ENCODE data around the gene USB1.

The USB1 gene

DNA sequence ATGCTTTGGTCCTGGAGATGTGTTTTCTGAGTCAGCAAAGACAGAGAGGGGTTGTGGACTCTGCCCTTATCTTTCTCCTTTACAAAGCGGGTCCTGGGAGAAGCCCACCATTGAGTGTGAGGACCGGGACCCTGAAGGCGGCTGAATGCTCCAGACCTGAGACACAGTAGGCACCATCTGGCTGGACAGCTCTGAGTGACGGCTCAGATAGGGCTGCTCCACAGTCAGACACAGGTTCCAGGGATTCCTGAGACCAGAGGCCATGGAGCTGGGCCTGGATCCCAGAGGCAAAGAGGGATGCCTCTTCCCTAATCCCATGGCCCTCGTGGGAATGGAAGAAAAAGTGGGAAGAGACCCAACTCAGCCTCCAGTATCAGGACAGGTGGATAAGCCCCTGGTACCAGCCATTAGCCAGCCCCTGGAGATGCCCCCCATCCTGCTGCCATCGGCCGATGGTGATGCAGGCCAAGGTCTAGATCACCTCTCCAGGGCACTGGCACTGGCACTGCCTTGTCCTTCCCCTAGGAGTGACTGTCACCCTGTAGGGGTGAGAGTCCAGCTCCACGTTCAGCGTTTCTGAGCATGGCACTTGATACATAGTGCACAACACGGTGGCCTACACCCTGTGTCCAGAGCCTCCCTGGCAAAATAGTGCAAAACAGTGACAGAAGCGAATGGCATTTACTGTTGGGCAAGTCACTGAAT lies 29.1 kb downstream of the USB1 start:
- in situ Hi-C loops (cut with MboI; ENCODE audit: low sequenced_read_pairs) = no loop called here

DNA sequence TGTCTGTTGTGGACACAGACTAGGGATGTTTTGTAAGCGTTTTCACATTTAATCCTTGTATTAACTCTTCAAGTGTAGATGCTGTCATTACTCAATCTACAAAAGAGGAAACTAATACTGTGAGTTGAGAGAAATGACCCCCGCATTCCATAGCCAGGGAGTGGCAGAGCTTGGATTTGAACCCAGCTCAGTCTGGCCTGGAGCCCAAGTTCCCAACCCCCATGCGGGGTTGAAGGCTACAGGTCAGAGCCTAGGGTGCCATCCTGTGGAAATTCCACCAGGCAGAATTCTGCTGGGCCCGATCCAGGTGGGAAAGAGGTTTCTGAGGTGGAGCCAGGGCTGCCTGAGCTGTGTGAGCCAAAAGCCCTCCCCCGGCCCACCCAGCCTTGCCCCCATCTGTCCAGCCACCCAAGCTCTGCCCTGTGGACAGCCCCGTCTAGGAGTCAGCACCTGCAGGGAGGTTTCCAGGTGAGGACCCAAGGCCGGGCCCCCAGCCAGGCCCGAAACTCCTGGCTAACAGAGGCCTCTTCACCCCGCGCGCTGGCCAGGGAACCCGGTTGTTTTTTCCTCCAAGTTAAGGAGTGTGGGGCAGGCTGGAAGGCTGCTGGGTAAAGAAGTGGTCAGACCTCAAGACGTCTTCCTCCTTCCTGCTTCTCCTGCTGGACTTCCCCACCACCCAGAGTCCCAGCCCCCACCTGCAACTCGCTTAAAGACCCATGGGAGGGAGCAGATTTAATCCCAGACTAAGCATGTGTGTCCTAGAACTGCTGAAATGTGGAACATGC lies 30.0 kb downstream of the USB1 start:
- in situ Hi-C loops (cut with MboI; ENCODE audit: low sequenced_read_pairs) = no loop called here

DNA sequence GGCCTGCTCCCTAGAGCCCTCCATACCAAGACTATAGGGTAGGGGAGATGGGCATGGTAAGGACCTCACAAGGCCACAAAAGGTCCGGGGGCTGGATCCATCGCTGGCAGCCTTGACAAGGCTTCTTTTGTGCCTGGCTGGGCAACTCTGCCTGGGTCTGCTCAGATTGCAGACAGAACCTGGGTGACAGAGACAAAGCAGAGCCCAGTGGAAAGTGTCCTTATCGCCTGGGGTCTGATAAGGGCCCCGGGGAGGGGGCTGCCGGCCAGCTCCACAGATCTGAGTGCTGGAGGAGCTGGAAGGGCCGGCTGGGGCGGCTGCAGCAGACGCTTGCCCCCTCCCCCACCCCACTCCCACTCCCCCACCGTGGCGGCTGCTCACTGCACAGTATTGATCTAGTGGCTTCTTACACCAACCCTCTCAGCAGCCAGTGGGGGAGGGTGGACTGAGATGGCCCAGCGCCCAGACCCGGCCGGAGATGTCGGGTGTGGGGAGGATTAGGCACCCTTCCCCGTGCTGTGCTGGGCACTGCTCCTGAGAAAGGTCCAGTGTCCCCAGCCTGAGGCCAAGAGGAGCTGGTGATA lies 31.6 kb downstream of the USB1 start:
- in situ Hi-C loops (cut with MboI; ENCODE audit: low sequenced_read_pairs) = no loop called here

GRCh38 chr16:58034128-58034685 lies 33.0 kb downstream of the USB1 start:
- in situ Hi-C loops (cut with MboI; ENCODE audit: low sequenced_read_pairs) = no loop called here

DNA sequence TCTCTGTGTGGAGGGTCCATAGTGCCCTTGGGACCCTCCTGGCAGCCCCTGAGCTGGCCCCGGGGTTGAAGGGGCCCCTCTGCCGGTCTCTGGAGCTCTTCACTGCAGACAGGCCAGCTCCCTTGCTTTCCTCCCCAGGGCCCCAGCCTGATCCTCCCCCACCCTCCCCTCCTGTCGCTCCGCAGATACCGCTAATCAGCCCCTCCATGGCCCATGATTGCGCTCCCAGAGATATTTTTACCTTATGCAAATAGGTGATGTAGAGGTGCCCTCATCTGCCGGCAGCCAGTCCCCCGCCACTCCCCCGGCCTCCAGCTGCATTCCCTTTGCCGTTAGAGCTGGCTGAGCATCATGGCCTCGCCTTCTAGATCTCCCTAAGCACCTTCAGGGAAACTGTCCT lies 33.6 kb downstream of the USB1 start:
- in situ Hi-C loops (cut with MboI; ENCODE audit: low sequenced_read_pairs) = no loop called here

DNA sequence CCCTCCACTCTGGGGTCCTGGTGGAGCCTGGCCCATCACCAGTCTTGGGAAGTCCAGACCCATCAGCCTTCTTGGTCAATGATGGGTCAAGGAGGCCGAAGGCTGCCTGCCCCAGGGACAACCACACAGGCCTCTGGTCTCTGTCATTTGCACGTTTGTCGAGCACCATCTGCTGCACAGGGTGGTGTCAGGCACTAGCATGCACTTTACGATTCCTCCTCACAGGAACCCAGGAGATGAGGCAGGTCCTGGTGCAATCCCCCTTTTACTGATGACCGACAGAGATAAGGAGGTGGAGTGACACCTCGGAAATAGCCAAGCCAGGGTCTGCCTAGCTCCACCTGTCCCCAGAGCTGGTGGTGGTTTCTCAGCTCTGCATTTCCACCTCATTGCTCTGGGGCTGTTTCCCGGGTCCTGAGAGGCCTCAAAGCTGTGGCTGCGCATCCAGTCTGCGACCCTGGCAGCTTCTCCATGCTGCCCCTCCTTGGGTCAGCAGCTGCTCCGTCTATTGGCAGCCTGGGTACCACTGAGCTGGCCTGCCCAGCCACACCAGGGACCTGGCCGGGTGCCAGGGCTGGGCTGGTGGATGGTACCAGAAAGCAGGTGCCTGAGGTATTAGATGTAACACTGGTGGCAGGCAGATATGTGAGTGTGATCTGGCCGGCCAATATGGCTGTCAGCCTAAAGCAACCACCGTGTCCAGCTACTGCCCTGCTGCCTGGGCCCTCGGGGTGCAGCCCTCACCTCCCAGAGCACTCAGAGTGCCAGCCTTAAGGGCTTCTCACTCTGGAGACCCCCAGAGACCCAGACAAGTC lies 34.4 kb downstream of the USB1 start:
- in situ Hi-C loops (cut with MboI; ENCODE audit: low sequenced_read_pairs) = no loop called here

DNA sequence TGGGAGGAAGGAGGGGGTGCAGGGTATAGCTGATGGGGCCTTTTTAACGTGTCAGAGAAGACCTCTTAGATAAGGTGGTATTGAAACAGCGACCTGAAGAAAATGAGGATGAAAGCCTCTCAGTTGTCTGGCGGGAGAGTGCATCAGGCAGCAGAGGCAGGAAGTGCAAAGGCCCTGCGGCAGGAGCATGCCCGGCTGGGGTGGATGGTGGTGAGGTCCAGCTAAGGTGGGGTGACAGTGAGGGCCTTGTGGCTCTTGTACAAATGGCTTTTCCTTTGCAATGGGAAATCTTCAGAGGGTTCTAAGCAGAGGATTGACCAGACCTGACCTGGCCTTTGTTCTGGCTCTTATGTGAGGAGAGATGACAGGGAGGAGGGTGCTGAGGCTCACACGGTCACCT lies 35.7 kb downstream of the USB1 start:
- in situ Hi-C loops (cut with MboI; ENCODE audit: low sequenced_read_pairs) = no loop called here

DNA sequence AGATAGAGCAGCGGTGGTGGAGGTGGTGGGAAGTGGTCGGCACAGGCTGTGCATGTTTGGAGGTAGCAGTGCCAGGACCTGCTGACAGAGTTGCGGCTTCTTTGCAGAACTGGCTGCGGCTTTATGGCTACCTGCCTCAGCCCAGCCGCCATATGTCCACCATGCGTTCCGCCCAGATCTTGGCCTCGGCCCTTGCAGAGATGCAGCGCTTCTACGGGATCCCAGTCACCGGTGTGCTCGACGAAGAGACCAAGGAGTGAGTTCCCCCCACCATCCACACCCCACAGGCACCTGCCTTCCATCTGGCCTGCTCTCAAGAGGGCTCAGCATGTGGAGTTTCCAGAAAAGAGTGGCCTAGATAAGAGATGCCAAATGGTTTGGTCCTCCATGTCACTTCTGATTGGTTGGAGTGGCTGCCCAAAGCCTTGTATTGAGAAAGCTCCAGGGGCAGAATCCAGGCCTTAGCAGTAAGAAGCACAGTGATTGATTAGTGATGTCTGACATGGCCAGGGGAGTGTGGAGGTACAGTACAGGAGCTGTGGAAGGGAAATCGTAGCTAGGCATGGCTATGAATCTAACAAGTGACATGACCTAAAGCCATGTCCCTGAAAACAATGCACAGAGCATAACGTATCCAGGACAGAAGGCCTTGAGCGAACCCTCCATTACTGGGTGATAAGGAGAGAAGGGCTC lies 36.3 kb downstream of the USB1 start:
- in situ Hi-C loops (cut with MboI; ENCODE audit: low sequenced_read_pairs) = no loop called here

DNA sequence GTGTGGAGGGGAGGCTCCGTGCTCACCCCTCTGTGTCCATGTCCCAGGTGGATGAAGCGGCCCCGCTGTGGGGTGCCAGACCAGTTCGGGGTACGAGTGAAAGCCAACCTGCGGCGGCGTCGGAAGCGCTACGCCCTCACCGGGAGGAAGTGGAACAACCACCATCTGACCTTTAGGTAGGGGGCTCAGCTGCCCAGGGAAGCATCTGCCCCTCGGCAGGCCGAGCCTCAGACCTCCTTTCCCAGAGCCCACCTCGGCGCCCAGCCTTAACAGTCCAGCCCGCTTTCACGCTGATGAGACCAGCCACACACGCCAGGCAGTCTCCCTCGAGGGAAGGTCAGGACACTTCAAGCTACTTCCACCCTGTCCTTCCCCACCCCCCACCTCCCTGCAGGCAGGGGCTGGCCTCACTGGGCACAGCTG lies 37.0 kb downstream of the USB1 start:
- in situ Hi-C loops (cut with MboI; ENCODE audit: low sequenced_read_pairs) = no loop called here

DNA sequence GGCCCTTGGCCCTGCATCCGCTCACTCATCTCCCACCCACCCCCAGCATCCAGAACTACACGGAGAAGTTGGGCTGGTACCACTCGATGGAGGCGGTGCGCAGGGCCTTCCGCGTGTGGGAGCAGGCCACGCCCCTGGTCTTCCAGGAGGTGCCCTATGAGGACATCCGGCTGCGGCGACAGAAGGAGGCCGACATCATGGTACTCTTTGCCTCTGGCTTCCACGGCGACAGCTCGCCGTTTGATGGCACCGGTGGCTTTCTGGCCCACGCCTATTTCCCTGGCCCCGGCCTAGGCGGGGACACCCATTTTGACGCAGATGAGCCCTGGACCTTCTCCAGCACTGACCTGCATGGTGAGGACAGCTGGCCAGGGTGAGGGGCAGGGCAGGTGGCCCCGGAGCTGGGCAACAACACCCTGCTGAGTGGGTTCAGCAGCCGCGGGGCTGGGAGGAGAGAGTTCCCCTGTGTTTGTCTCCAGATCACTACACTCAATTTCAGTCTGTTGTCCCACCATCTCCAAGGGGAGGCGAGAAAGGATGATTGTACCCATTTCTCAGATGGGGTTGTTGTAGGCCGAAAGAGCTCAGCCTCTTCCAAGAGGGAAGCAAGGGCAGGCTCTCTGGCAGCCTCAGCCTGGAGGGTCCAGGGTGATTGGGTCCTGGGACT lies 38.8 kb downstream of the USB1 start:
- in situ Hi-C loops (cut with MboI; ENCODE audit: low sequenced_read_pairs) = no loop called here

- in situ Hi-C loops (cut with MboI; ENCODE audit: low sequenced_read_pairs) = no loop called here
These were observed 39.3 kb downstream of the USB1 start for GRCh38 chr16:58040496-58040846.

DNA sequence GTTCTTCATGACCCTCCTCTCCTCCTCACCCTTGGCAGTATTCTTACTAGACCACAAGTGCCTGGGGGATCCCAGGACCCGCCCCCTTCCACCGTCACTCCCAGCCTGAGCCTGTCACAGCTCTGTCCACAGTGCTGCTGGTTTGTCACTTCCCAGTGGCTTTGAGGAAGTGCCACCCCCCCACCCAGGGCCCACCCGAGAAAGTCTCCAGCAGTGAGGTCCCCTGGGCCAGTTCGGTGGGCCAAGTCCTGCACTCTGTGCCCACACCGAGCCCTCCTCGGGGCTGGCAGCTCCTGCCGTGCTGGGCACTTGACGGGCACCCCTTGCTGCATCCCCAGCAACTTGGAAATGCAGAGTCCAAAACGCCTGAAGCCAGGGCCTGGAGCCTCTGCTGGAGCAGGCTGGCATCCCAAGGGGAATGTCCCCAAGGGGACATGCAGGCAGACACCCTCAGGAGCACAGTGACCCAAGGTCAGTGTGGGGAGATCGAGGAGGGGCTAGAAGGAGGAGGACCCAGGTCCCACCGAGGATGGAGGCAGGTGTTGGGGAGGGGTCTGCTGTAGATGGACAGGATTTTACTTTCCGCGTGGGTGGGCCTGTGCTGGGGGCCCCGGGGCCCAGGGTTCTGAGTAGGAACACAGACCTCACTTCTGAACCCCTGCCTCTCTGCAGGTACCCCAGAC lies 39.9 kb downstream of the USB1 start:
- in situ Hi-C loops (cut with MboI; ENCODE audit: low sequenced_read_pairs) = no loop called here

GRCh38 chr16:58041628-58041955 lies 40.4 kb downstream of the USB1 start:
- in situ Hi-C loops (cut with MboI; ENCODE audit: low sequenced_read_pairs) = no loop called here

DNA sequence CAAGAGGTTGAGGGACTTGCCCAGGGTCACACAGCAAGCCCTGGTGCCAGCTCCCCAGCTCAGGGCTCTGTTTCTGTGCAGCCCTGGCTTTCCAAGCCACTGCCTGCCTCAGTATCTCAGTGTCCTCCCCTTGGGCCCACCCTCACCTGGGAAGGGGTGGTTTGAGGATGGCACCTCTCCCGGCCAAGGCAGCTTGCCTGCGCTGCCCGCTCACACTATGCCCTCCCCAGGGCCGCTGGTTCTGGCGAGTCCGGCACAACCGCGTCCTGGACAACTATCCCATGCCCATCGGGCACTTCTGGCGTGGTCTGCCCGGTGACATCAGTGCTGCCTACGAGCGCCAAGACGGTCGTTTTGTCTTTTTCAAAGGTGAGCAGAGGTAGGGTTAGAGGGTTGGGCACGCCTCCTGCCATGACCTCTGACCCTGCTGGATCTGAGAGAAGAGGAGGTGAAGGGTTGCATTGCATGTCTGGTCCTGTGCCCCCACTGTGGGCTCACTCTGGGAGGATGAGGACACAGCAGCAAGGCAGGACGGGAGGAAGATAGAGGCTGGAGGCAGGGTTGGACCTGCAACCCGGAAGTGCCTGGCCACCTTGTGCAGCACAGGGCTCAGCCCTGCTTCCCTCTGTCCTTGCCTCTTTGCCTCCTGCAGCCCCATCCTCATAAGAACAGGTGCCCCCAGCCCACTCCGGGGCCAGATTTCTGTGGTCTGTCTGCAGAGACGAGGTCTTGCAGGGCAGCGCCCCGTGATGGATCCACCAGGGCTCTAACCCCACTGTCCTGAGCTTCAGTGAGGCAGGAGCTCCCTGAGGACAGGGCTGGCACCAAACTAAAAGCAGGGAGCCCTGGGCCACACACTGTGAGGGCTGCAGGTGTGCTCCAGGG lies 41.0 kb downstream of the USB1 start:
- in situ Hi-C loops (cut with MboI; ENCODE audit: low sequenced_read_pairs) = no loop called here

DNA sequence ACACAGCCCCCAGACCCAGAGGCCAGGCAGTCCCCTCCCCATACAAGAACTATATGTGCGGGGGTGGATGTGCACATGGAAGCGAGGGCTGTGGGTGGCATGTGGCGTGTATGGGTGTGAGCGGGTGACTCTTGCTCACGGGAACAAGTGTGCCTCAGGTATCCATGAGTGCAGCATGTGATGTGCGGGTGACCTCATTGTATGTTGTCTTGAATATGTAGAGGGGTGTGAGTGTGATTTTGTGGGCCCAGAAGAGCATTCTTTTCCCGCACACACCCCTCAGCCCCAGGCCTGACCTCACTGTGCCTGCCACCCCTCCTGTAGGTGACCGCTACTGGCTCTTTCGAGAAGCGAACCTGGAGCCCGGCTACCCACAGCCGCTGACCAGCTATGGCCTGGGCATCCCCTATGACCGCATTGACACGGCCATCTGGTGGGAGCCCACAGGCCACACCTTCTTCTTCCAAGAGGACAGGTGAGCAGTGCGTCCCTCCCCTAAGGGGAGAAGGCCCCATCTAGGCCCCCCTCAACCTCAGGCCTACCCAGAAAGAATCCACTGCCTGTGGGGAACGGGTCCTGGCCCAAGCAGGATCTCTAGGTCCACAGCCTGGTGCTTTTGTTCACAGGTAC lies 41.8 kb downstream of the USB1 start:
- in situ Hi-C loops (cut with MboI; ENCODE audit: low sequenced_read_pairs) = no loop called here

- in situ Hi-C loops (cut with MboI; ENCODE audit: low sequenced_read_pairs) = no loop called here
These were observed 42.5 kb downstream of the USB1 start for GRCh38 chr16:58043571-58044155.

- in situ Hi-C loops (cut with MboI; ENCODE audit: low sequenced_read_pairs) = no loop called here
These were observed 43.2 kb downstream of the USB1 start for GRCh38 chr16:58044266-58045019.
